KBM-7 (cell line): ENCODE data around the gene COQ8B.

Experiments
- DNase-seq: peaks from one replicate; pipeline ENCODE4 v3.0.0-alpha.2; 2015
- in situ Hi-C: fragments of 300-500 bp; cut with MboI; formaldehyde crosslinking; loops from 2 replicates; pipeline ENCODE4 v1.14.3; 2020; ENCODE audit warnings: low sequenced_read_pairs, low pct_unique_long_range_greater_than_20kb, mixed read lengths

The COQ8B gene

GRCh38 chr19:40721140-40721486 lies 4.4 kb upstream of the COQ8B start:
- DNase-seq, result no peak
- in situ Hi-C loops, result no loop called here

GRCh38 chr19:40719414-40719894 lies 2.8 kb upstream of the COQ8B start:
- no peak for DNase-seq

GRCh38 chr19:40718774-40719391 lies 2.2 kb upstream of the COQ8B start:
- peak; percentile 37 for DNase-seq
- in situ Hi-C loops, result no loop called here

More at GRCh38 chr19:40719414-40719894, 2.8 kb upstream of the COQ8B start:
- in situ Hi-C loops, result no loop called here

- in situ Hi-C loops, result no loop called here
- peak; percentile 28 for DNase-seq
Measured at GRCh38 chr19:40717880-40718773, 1.4 kb upstream of the COQ8B start.

GRCh38 chr19:40717325-40717879 lies 716 bp upstream of the COQ8B start:
- in situ Hi-C loops, result no loop called here
- DNase-seq, result peak; percentile 8

GRCh38 chr19:40716031-40716481 lies 630 bp downstream of the COQ8B start:
- in situ Hi-C loops, result no loop called here
- peak; percentile 11 for DNase-seq

- in situ Hi-C loops, result no loop called here
- peak; percentile 90 for DNase-seq
Measured at GRCh38 chr19:40714441-40715299, 2.0 kb downstream of the COQ8B start.

GRCh38 chr19:40713939-40714338 lies 2.7 kb downstream of the COQ8B start:
- no peak for DNase-seq
- in situ Hi-C loops, result no loop called here

- in situ Hi-C loops, result no loop called here
Measured at GRCh38 chr19:40709817-40710216, 6.9 kb downstream of the COQ8B start.

GRCh38 chr19:40707615-40708014 lies 9.1 kb downstream of the COQ8B start:
- DNase-seq, result no peak
- in situ Hi-C loops, result no loop called here

More at GRCh38 chr19:40709817-40710216, 6.9 kb downstream of the COQ8B start:
- no peak for DNase-seq

GRCh38 chr19:40705950-40706619 lies 10.6 kb downstream of the COQ8B start:
- DNase-seq, result no peak
- in situ Hi-C loops, result no loop called here

GRCh38 chr19:40705362-40705651 lies 11.4 kb downstream of the COQ8B start:
- in situ Hi-C loops, result no loop called here

GRCh38 chr19:40704491-40705361 lies 12.0 kb downstream of the COQ8B start:
- no peak for DNase-seq
- in situ Hi-C loops, result no loop called here

More at GRCh38 chr19:40705362-40705651, 11.4 kb downstream of the COQ8B start:
- no peak for DNase-seq

- in situ Hi-C loops, result no loop called here
Measured at GRCh38 chr19:40703029-40703755, 13.5 kb downstream of the COQ8B start.

GRCh38 chr19:40702337-40703012 lies 14.2 kb downstream of the COQ8B start:
- in situ Hi-C loops, result no loop called here
- DNase-seq, result peak; percentile 64

More at GRCh38 chr19:40703029-40703755, 13.5 kb downstream of the COQ8B start:
- DNase-seq, result no peak

- in situ Hi-C loops, result no loop called here
- no peak for DNase-seq
Measured at GRCh38 chr19:40701758-40702157, 14.9 kb downstream of the COQ8B start.

- in situ Hi-C loops, result no loop called here
- no peak for DNase-seq
Measured at GRCh38 chr19:40700083-40700482, 16.6 kb downstream of the COQ8B start.
